Progenitor cell of endocrine pancreas (in vitro differentiated cells): ENCODE results near the gene SIGLEC9. TPM values are rescaled to one million over a fixed set of nuclear protein-coding genes. Genes with fewer than 3 reads are reported as not detected.

Experiments
- DNase-seq: peaks from one replicate; pipeline ENCODE4 v3.0.0; 2021; ENCODE audit warnings: low spot score; ENCODE audit not compliant: unreplicated experiment
- H3K27ac Mint-ChIP-seq: 2 replicates; pipeline ENCODE4 v1.8.0; 2021; ENCODE audit warnings: mild to moderate bottlenecking, moderate library complexity, mixed read lengths
- H3K27me3 Mint-ChIP-seq: 2 replicates; pipeline ENCODE4 v1.8.0; 2021; ENCODE audit warnings: mixed read lengths
- H3K36me3 Mint-ChIP-seq: 2 replicates; pipeline ENCODE4 v1.8.0; 2022; ENCODE audit warnings: mixed read lengths; ENCODE audit not compliant: insufficient read depth
- H3K4me1 Mint-ChIP-seq: 2 replicates; pipeline ENCODE4 v1.8.0; 2021; ENCODE audit warnings: low read depth, mixed read lengths
- H3K4me3 Mint-ChIP-seq: 2 replicates; pipeline ENCODE4 v1.8.0; 2021; ENCODE audit warnings: low read depth, mild to moderate bottlenecking, moderate library complexity, mixed read lengths
- H3K9me3 Mint-ChIP-seq: 2 replicates; pipeline ENCODE4 v1.8.0; 2021; ENCODE audit warnings: low read depth, mixed read lengths
- CTCF ChIP-seq: fragments of 200-600 bp; sonication (generic); IDR thresholded peaks from one replicate; pipeline ENCODE4 v1.5.0; 2021; ENCODE audit warnings: antibody characterized with exemption, mild to moderate bottlenecking; ENCODE audit not compliant: unreplicated experiment
- total RNA-seq: library from RNA; stranded (reverse); gene quantifications from 2 replicates; pipeline ENCODE4 v1.2.1, GENCODE V29; 2021

Gene SIGLEC9
- total RNA-seq, 1 donor from 2014 or later = not detected

- H3K27me3 Mint-ChIP-seq = peaks cover 9% of the 10 kb centered on the region
- no peak overlapping the region for H3K27ac Mint-ChIP-seq
- no peaks in the 10 kb centered on the region for H3K4me1 Mint-ChIP-seq
- no peak for DNase-seq
- no peak for TF ChIP-seq CTCF
- H3K9me3 Mint-ChIP-seq = no peaks in the 10 kb centered on the region
- H3K4me3 Mint-ChIP-seq = no peak overlapping the region
- H3K36me3 Mint-ChIP-seq = no peaks in the 10 kb centered on the region
Measured at GRCh38 chr19:51148580-51148979, 23.9 kb downstream of the SIGLEC9 start.

- H3K9me3 Mint-ChIP-seq = no peaks in the 10 kb centered on the region
- peaks cover 9% of the 10 kb centered on the region for H3K27me3 Mint-ChIP-seq
- no peak overlapping the region for H3K4me3 Mint-ChIP-seq
- DNase-seq = no peak
- no peaks in the 10 kb centered on the region for H3K36me3 Mint-ChIP-seq
- H3K4me1 Mint-ChIP-seq = no peaks in the 10 kb centered on the region
- no peak for TF ChIP-seq CTCF
- H3K27ac Mint-ChIP-seq = no peak overlapping the region
Measured at GRCh38 chr19:51150627-51151026, 25.9 kb downstream of the SIGLEC9 start.

GRCh38 chr19:51156710-51157109 is 32.0 kb downstream of the SIGLEC9 start:
- Mint-ChIP-seq H3K36me3 (no peaks in the 10 kb centered on the region), H3K4me3 (no peak overlapping the region), H3K4me1 (peaks cover 3% of the 10 kb centered on the region), H3K9me3 (no peaks in the 10 kb centered on the region), H3K27me3 (peaks cover 5% of the 10 kb centered on the region), H3K27ac (no peak overlapping the region)
- no peak for DNase-seq
- no peak for TF ChIP-seq CTCF

- no peak overlapping the region for H3K27ac Mint-ChIP-seq
- DNase-seq = no peak
- no peak overlapping the region for H3K4me3 Mint-ChIP-seq
- no peak for TF ChIP-seq CTCF
- peaks cover 3% of the 10 kb centered on the region for H3K4me1 Mint-ChIP-seq
- peaks cover 5% of the 10 kb centered on the region for H3K27me3 Mint-ChIP-seq
- no peaks in the 10 kb centered on the region for H3K9me3 Mint-ChIP-seq
- H3K36me3 Mint-ChIP-seq = no peaks in the 10 kb centered on the region
Measured at GRCh38 chr19:51157265-51157664, 32.6 kb downstream of the SIGLEC9 start.

- no peak overlapping the region for H3K27ac Mint-ChIP-seq
- no peaks in the 10 kb centered on the region for H3K9me3 Mint-ChIP-seq
Measured at GRCh38 chr19:51158474-51159129, 33.9 kb downstream of the SIGLEC9 start.

More at GRCh38 chr19:51158474-51159129, 33.9 kb downstream of the SIGLEC9 start:
- no peak overlapping the region for H3K4me3 Mint-ChIP-seq
- peak; percentile 36 for DNase-seq
- no peaks in the 10 kb centered on the region for H3K36me3 Mint-ChIP-seq
- H3K27me3 Mint-ChIP-seq = peaks cover 5% of the 10 kb centered on the region
- TF ChIP-seq CTCF = peak; percentile 62
- peaks cover 3% of the 10 kb centered on the region for H3K4me1 Mint-ChIP-seq
